Measurements from ENCODE around the gene GTF3C6. TPM values are rescaled to one million over a fixed set of nuclear protein-coding genes. Genes with fewer than 3 reads are reported as not detected.
"Not testable (repeated sequence)": the region's sequence is repeated elsewhere in the genome, so short reads cannot be mapped to it uniquely, and the experiment has no call there.

Gene GTF3C6
- polyA plus RNA-seq, 1 donor from 2014 or later = 96.2 TPM

DNA sequence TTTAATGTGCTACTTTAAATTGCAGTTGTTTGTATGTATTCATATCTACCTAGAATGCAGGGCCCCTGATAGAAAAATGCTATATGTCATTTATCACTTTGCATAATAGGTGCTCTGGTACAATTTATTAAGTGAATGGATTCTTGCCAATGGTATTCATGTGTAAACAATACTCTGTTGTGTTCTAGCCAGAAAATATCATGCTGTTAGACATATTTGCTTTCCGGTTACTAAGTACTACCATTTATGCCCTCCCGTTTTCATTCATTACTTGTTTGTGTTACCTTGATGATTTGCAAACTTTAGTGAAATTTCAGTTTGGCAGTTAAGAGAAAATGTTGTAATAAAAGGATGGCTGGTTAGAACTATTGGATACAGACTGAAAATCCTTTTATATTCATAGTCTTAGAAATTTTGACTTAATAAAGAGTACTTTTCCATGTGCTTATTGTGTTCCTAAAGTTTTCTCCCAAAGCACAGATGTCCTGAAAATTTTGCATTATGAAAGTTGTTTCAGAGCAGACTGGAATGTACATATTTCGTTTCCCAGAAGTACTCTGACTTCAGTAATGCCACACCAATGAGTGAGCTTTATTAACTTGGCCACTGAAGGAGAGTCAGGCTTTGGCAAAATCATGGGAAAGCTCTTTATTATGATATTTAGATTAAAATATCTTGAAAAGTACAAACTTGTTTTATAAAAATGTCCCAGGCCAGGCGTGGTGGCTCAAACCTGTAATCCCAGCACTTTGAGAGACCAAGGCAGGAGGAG is 54.8 kb downstream of the GTF3C6 start:
- Histone ChIP-seq H3K9me2 (ENCODE audit: insufficient read depth, low read length) (no peaks in the 10 kb centered on the region), H3K36me3 (ENCODE audit: insufficient read depth, low read length) (no peaks in the 10 kb centered on the region), H3K9me3 (ENCODE audit: low read length) (no peaks in the 10 kb centered on the region), H4K20me1 (ENCODE audit: insufficient read depth) (no peaks in the 10 kb centered on the region), H3K4me2 (ENCODE audit: low read length) (no peak overlapping the region), H3K27ac (ENCODE audit: low read length) (no peak overlapping the region), H3K79me2 (replicated peaks; ENCODE audit: insufficient read depth, low read length) (no peaks in the 10 kb centered on the region), H3F3A (ENCODE audit: insufficient read depth, low read length, poor library complexity, severe bottlenecking) (no peaks in the 10 kb centered on the region), H3K27me3 (ENCODE audit: insufficient read depth, low read depth, low read length) (no peaks in the 10 kb centered on the region), H2AFZ (ENCODE audit: low read depth, low read length) (no peak overlapping the region), H3K9ac (ENCODE audit: low read length) (no peak overlapping the region), H3K4me3 (ENCODE audit: low read length) (no peak overlapping the region)
- TF ChIP-seq SMC3 (conservative IDR thresholded peaks at IDR 0.05; ENCODE audit: poor library complexity) = no peak

DNA sequence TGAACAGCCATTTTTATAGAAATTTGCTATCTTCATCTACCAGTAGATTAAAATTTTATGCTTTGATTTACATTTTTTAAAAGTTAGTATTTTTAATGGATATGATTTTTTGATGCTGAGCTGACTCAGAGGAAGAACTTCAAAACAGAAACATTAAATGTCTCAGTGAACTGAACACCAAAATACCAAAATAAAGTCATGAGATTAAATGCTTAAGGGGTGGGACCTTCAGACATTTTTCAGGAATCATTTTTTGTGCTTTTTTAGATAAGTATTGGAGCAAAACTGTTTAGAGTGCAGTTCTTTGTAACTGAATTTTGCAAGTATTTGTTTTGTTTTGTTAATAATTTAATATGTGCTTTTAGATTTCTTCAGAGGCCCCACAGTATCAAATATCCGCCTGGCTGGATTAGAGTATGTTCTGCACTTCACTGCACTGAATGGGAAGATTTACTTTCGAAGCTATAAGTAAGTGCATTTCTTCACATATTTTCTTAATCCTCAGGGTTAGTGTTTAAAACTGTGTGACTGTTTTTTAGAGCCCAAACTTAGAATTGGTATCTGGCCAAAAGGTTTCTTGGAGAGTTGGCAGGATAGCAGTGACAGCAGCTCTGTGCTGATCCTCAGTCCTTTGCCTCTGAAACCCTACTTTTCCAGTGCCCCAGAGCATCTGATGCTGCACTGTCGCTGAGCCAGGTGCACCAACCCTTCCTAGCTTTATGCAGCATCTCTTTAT is 57.1 kb downstream of the GTF3C6 start:
- no peaks in the 10 kb centered on the region for H3K27me3 ChIP-seq (ENCODE audit: insufficient read depth, low read depth, low read length)
- no peaks in the 10 kb centered on the region for H4K20me1 ChIP-seq (ENCODE audit: insufficient read depth)
- no peaks in the 10 kb centered on the region for H3K9me2 ChIP-seq (ENCODE audit: insufficient read depth, low read length)
- no peak overlapping the region for H2AFZ ChIP-seq (ENCODE audit: low read depth, low read length)
- TF ChIP-seq EP300 (conservative IDR thresholded peaks at IDR 0.05; ENCODE audit: poor library complexity, severe bottlenecking) (no peak), SMC3 (conservative IDR thresholded peaks at IDR 0.05; ENCODE audit: poor library complexity) (no peak), RAD21 (conservative IDR thresholded peaks at IDR 0.05) (no peak), TAF1 (IDR thresholded peaks at IDR 0.05; ENCODE audit: low read depth) (no peak), EZH2 (IDR thresholded peaks at IDR 0.05; ENCODE audit: borderline replicate concordance, insufficient read depth, low read length, poor library complexity, severe bottlenecking) (no peak), MXI1 (conservative IDR thresholded peaks at IDR 0.05; ENCODE audit: poor library complexity, severe bottlenecking) (no peak), POLR2AphosphoS5 (IDR thresholded peaks at IDR 0.05) (no peak)
- TF ChIP-seq, protein P1, sequence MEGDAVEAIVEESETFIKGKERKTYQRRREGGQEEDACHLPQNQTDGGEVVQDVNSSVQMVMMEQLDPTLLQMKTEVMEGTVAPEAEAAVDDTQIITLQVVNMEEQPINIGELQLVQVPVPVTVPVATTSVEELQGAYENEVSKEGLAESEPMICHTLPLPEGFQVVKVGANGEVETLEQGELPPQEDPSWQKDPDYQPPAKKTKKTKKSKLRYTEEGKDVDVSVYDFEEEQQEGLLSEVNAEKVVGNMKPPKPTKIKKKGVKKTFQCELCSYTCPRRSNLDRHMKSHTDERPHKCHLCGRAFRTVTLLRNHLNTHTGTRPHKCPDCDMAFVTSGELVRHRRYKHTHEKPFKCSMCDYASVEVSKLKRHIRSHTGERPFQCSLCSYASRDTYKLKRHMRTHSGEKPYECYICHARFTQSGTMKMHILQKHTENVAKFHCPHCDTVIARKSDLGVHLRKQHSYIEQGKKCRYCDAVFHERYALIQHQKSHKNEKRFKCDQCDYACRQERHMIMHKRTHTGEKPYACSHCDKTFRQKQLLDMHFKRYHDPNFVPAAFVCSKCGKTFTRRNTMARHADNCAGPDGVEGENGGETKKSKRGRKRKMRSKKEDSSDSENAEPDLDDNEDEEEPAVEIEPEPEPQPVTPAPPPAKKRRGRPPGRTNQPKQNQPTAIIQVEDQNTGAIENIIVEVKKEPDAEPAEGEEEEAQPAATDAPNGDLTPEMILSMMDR (IDR thresholded peaks at IDR 0.05; ENCODE audit: poor library complexity, severe bottlenecking) = no peak
- TF ChIP-seq, protein P2, sequence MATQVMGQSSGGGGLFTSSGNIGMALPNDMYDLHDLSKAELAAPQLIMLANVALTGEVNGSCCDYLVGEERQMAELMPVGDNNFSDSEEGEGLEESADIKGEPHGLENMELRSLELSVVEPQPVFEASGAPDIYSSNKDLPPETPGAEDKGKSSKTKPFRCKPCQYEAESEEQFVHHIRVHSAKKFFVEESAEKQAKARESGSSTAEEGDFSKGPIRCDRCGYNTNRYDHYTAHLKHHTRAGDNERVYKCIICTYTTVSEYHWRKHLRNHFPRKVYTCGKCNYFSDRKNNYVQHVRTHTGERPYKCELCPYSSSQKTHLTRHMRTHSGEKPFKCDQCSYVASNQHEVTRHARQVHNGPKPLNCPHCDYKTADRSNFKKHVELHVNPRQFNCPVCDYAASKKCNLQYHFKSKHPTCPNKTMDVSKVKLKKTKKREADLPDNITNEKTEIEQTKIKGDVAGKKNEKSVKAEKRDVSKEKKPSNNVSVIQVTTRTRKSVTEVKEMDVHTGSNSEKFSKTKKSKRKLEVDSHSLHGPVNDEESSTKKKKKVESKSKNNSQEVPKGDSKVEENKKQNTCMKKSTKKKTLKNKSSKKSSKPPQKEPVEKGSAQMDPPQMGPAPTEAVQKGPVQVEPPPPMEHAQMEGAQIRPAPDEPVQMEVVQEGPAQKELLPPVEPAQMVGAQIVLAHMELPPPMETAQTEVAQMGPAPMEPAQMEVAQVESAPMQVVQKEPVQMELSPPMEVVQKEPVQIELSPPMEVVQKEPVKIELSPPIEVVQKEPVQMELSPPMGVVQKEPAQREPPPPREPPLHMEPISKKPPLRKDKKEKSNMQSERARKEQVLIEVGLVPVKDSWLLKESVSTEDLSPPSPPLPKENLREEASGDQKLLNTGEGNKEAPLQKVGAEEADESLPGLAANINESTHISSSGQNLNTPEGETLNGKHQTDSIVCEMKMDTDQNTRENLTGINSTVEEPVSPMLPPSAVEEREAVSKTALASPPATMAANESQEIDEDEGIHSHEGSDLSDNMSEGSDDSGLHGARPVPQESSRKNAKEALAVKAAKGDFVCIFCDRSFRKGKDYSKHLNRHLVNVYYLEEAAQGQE (IDR thresholded peaks at IDR 0.05; ENCODE audit: borderline replicate concordance) = no peak
- no peaks in the 10 kb centered on the region for H3K36me3 ChIP-seq (ENCODE audit: insufficient read depth, low read length)
- no peak overlapping the region for H3K4me3 ChIP-seq (ENCODE audit: low read length)
- no peak overlapping the region for H3K27ac ChIP-seq (ENCODE audit: low read length)
- no peak overlapping the region for H3K4me2 ChIP-seq (ENCODE audit: low read length)
- no peaks in the 10 kb centered on the region for H3K79me2 ChIP-seq (replicated peaks; ENCODE audit: insufficient read depth, low read length)
- H3K9me3 ChIP-seq (ENCODE audit: low read length) = no peaks in the 10 kb centered on the region
- no peaks in the 10 kb centered on the region for H3F3A ChIP-seq (ENCODE audit: insufficient read depth, low read length, poor library complexity, severe bottlenecking)
- H3K9ac ChIP-seq (ENCODE audit: low read length) = no peak overlapping the region

DNA sequence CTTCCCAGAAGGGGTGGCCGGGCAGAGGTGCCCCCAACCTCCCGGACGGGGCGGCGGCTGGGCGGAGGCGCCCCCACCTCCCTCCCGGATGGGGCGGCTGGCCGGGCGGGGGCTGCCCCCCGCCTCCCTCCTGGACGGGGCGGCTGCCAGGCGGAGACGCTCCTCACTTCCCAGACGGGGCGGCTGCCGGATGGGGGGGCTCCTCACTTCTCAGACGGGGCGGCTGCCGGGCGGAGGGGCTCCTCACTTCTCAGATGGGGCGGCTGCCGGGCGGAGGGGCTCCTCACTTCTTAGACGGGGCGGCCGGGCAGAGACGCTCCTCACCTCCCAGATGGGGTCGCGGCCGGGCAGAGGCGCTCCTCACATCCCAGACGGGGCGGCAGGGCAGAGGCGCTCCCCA is 58.7 kb downstream of the GTF3C6 start:
- H3K27me3 ChIP-seq (ENCODE audit: insufficient read depth, low read depth, low read length); H3K36me3 ChIP-seq (ENCODE audit: insufficient read depth, low read length); H3K9me2 ChIP-seq (ENCODE audit: insufficient read depth, low read length); H4K20me1 ChIP-seq (ENCODE audit: insufficient read depth); H3K27ac ChIP-seq (ENCODE audit: low read length); H3K79me2 ChIP-seq (replicated peaks; ENCODE audit: insufficient read depth, low read length); H3K9me3 ChIP-seq (ENCODE audit: low read length); H3K4me2 ChIP-seq (ENCODE audit: low read length); H3F3A ChIP-seq (ENCODE audit: insufficient read depth, low read length, poor library complexity, severe bottlenecking); H2AFZ ChIP-seq (ENCODE audit: low read depth, low read length); H3K4me3 ChIP-seq (ENCODE audit: low read length); H3K9ac ChIP-seq (ENCODE audit: low read length): not testable (repeated sequence)

Measured in neural cell (in vitro differentiated cells).